Progenitor cell of endocrine pancreas (in vitro differentiated cells): ENCODE results near the gene SLC9A8. TPM values are rescaled to one million over a fixed set of nuclear protein-coding genes. Genes with fewer than 3 reads are reported as not detected.
A peak's percentile ranks its signal among the peaks of the same experiment; 100 is the strongest.
"Not testable (repeated sequence)": the region's sequence is repeated elsewhere in the genome, so short reads cannot be mapped to it uniquely, and the experiment has no call there.

Experiments
- DNase-seq: peaks from one replicate; pipeline ENCODE4 v3.0.0; 2021; ENCODE audit warnings: low spot score; ENCODE audit not compliant: unreplicated experiment
- H3K27ac Mint-ChIP-seq: 2 replicates; pipeline ENCODE4 v1.8.0; 2021; ENCODE audit warnings: mild to moderate bottlenecking, moderate library complexity, mixed read lengths
- H3K27me3 Mint-ChIP-seq: 2 replicates; pipeline ENCODE4 v1.8.0; 2021; ENCODE audit warnings: mixed read lengths
- H3K36me3 Mint-ChIP-seq: 2 replicates; pipeline ENCODE4 v1.8.0; 2022; ENCODE audit warnings: mixed read lengths; ENCODE audit not compliant: insufficient read depth
- H3K4me1 Mint-ChIP-seq: 2 replicates; pipeline ENCODE4 v1.8.0; 2021; ENCODE audit warnings: low read depth, mixed read lengths
- H3K4me3 Mint-ChIP-seq: 2 replicates; pipeline ENCODE4 v1.8.0; 2021; ENCODE audit warnings: low read depth, mild to moderate bottlenecking, moderate library complexity, mixed read lengths
- H3K9me3 Mint-ChIP-seq: 2 replicates; pipeline ENCODE4 v1.8.0; 2021; ENCODE audit warnings: low read depth, mixed read lengths
- total RNA-seq: library from RNA; stranded (reverse); gene quantifications from 2 replicates; pipeline ENCODE4 v1.2.1, GENCODE V29; 2021
- TF ChIP-seq, protein P1 (sequence below): fragments of 200-600 bp; sonication (generic); IDR thresholded peaks from one replicate; pipeline ENCODE4 v1.5.0; 2021; ENCODE audit warnings: antibody characterized with exemption, mild to moderate bottlenecking; ENCODE audit not compliant: unreplicated experiment

The SLC9A8 gene
- total RNA-seq, 1 donor from 2014 or later, result 11.4 TPM

DNA sequence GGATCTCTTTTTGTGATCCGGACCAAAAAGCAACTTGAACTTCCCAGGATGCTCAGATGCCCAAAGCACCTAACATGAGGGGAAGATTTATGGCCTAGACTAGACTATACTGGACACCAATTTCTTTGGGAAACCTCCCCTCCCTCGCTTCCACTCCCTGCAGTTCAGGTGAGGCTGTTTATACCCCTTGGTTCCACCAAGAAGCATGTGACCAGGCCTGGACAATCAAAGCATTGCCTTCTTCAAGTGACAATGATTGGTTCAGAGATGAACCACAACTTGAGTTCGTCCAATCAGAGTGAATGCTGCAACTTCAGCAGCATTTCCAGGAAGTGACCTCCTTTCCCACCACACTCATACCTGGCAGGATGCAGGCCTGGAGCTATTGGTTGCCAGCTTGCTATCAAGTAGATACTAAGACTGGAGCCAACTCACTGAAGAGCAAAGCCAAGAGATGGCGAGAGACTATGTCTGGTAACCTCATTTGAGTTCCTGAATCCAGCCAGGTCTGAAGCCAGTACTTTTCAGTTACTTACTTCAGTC, 45.6 kb upstream of the SLC9A8 start:
- H3K9me3 Mint-ChIP-seq, result peaks cover 3% of the 10 kb centered on the region
- peaks cover 28% of the 10 kb centered on the region for H3K4me1 Mint-ChIP-seq
- no peaks in the 10 kb centered on the region for H3K36me3 Mint-ChIP-seq
- no peaks in the 10 kb centered on the region for H3K27me3 Mint-ChIP-seq
- no peak overlapping the region for H3K4me3 Mint-ChIP-seq
- H3K27ac Mint-ChIP-seq, result no peak overlapping the region
- no peak for DNase-seq
- TF ChIP-seq, protein P1, sequence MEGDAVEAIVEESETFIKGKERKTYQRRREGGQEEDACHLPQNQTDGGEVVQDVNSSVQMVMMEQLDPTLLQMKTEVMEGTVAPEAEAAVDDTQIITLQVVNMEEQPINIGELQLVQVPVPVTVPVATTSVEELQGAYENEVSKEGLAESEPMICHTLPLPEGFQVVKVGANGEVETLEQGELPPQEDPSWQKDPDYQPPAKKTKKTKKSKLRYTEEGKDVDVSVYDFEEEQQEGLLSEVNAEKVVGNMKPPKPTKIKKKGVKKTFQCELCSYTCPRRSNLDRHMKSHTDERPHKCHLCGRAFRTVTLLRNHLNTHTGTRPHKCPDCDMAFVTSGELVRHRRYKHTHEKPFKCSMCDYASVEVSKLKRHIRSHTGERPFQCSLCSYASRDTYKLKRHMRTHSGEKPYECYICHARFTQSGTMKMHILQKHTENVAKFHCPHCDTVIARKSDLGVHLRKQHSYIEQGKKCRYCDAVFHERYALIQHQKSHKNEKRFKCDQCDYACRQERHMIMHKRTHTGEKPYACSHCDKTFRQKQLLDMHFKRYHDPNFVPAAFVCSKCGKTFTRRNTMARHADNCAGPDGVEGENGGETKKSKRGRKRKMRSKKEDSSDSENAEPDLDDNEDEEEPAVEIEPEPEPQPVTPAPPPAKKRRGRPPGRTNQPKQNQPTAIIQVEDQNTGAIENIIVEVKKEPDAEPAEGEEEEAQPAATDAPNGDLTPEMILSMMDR, result no peak

GRCh38 chr20:49768204-49769047, 44.2 kb upstream of the SLC9A8 start:
- Mint-ChIP-seq H3K4me3 (no peak overlapping the region), H3K27ac (peak overlapping the region; percentile 24), H3K4me1 (peaks cover 25% of the 10 kb centered on the region), H3K27me3 (no peaks in the 10 kb centered on the region), H3K36me3 (no peaks in the 10 kb centered on the region), H3K9me3 (peaks cover 3% of the 10 kb centered on the region)
- no peak for DNase-seq
- TF ChIP-seq, protein P1, result no peak

- Mint-ChIP-seq H3K4me1 (peaks cover 22% of the 10 kb centered on the region), H3K9me3 (peaks cover 3% of the 10 kb centered on the region), H3K4me3 (no peak overlapping the region), H3K27me3 (no peaks in the 10 kb centered on the region), H3K27ac (peak overlapping the region; percentile 12), H3K36me3 (no peaks in the 10 kb centered on the region)
- TF ChIP-seq, protein P1, result no peak
- no peak for DNase-seq
Observed at GRCh38 chr20:49769048-49769581, 43.5 kb upstream of the SLC9A8 start.

DNA sequence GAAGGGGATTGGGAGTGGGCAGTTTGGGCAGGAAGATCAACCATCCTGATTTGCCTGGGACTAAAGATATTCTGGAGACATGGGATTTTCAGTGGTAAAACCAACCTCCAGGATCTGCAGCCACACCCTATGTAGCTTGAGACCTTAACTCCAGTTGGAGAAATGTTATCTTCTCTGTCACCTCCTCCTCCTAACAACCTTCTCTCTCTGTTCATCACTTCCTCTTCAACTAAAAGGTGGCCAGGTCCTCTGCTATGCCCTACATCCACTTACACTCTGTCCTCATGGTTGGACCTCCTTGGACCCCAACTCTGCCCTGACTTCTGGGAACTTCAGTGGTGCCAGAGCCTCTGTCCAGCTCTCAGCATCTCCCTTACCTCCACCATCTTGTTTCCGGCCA, 42.0 kb upstream of the SLC9A8 start:
- TF ChIP-seq, protein P1, result no peak
- no peak for DNase-seq
- Mint-ChIP-seq H3K9me3 (peaks cover 3% of the 10 kb centered on the region), H3K4me3 (no peak overlapping the region), H3K4me1 (peaks cover 26% of the 10 kb centered on the region), H3K27ac (no peak overlapping the region), H3K36me3 (no peaks in the 10 kb centered on the region), H3K27me3 (no peaks in the 10 kb centered on the region)

DNA sequence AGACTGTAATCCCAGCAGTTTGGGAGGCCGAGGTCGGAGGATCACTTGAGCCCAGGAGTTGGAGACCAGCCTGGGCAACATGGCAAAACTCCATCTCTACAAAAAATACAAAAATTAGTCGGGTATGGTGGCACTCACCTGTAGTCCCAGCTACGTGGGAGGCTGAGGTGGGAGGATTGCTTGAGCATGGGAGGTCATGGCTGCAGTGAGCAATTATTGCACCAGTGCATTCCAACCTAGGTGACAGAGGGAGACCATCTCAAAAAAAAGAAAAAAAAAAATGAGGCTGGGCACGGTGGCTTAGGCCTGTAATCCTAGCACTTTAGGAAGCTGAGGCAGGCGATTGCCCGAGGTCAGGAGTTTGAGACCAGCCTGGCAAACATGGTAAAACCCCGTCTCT, 38.4 kb upstream of the SLC9A8 start:
- H3K27me3 Mint-ChIP-seq, H3K36me3 Mint-ChIP-seq, H3K4me3 Mint-ChIP-seq, H3K27ac Mint-ChIP-seq, H3K9me3 Mint-ChIP-seq, DNase-seq: not testable (repeated sequence)
- H3K4me1 Mint-ChIP-seq, result peaks cover 16% of the 10 kb centered on the region
